Loucy (cell line): Measurements from ENCODE around the gene NELFA.

ENCODE experiments used
- H2AFZ ChIP-seq: fragments of 200-600 bp; sonication (generic); 2 replicates; pipeline ENCODE4 v1.6.0; 2016; ENCODE audit warnings: antibody characterized with exemption, mild to moderate bottlenecking, low read length, moderate library complexity
- H3F3A ChIP-seq: fragments of 200-600 bp; 2 replicates; pipeline ENCODE4 v1.6.0; 2016; ENCODE audit warnings: antibody characterized with exemption, low read depth, mild to moderate bottlenecking
- H3K27me3 ChIP-seq: fragments of 200-600 bp; sonication (generic); 2 replicates; pipeline ENCODE4 v1.6.1; 2014; ENCODE audit warnings: low read length, mild to moderate bottlenecking; ENCODE audit not compliant: insufficient read depth, poor library complexity, severe bottlenecking
- H3K36me3 ChIP-seq: fragments of 200-600 bp; sonication (generic); 2 replicates; pipeline ENCODE4 v1.6.1; 2016; ENCODE audit warnings: low read length; ENCODE audit not compliant: insufficient read depth
- H3K4me1 ChIP-seq: fragments of 200-600 bp; sonication (generic); 2 replicates; pipeline ENCODE4 v1.5.1; 2014; ENCODE audit warnings: low read length, mild to moderate bottlenecking; ENCODE audit not compliant: insufficient read depth, poor library complexity, severe bottlenecking
- H3K4me2 ChIP-seq: fragments of 200-600 bp; sonication (generic); 2 replicates; pipeline ENCODE4 v1.6.0; 2014; ENCODE audit warnings: antibody characterized with exemption, low read length, low read depth, mild to moderate bottlenecking; ENCODE audit not compliant: poor library complexity, severe bottlenecking
- H3K4me3 ChIP-seq: fragments of 200-600 bp; sonication (generic); 2 replicates; pipeline ENCODE4 v1.5.1; 2014; ENCODE audit warnings: low read length, mild to moderate bottlenecking, mixed read lengths; ENCODE audit not compliant: poor library complexity, severe bottlenecking
- H3K79me2 ChIP-seq: fragments of 200-600 bp; sonication (generic); 2 replicates; pipeline ENCODE4 v1.6.1; 2014; ENCODE audit warnings: low read length; ENCODE audit not compliant: insufficient read depth
- H3K9ac ChIP-seq: fragments of 200-600 bp; sonication (generic); 2 replicates; pipeline ENCODE4 v1.6.0; 2014; ENCODE audit warnings: mild to moderate bottlenecking, low read depth, low read length, moderate library complexity; ENCODE audit not compliant: poor library complexity, severe bottlenecking
- H3K9me2 ChIP-seq: fragments of 200-600 bp; sonication (generic); replicated peaks from 2 replicates; pipeline ENCODE4 v1.6.1; 2016; ENCODE audit warnings: low read depth, low read length, mixed read lengths
- H3K9me3 ChIP-seq: fragments of 200-600 bp; sonication (generic); 2 replicates; pipeline ENCODE4 v1.6.1; 2014; ENCODE audit warnings: mild to moderate bottlenecking, antibody characterized with exemption, low read length, low read depth; ENCODE audit not compliant: insufficient read depth
- H4K20me1 ChIP-seq: fragments of 200-600 bp; sonication (generic); 2 replicates; pipeline ENCODE4 v1.6.0; 2014; ENCODE audit warnings: antibody characterized with exemption, low read length, mild to moderate bottlenecking; ENCODE audit not compliant: insufficient read depth, poor library complexity, severe bottlenecking
- CTCF ChIP-seq: fragments of 200-600 bp; sonication (generic); conservative IDR thresholded peaks from 2 replicates; pipeline ENCODE4 v1.5.1; 2014; ENCODE audit warnings: mild to moderate bottlenecking, antibody characterized with exemption, low read length
- EZH2phosphoT487 ChIP-seq: fragments of 200-600 bp; IDR thresholded peaks from 2 replicates; pipeline ENCODE4 v1.6.1; 2018; ENCODE audit warnings: antibody characterized with exemption, mild to moderate bottlenecking, moderate library complexity, borderline replicate concordance

NELFA gene

GRCh38 chr4:1990676-1991075, 18.1 kb downstream of the NELFA start:
- Histone ChIP-seq H3K4me3 (no peak overlapping the region), H3K79me2 (peaks cover 52% of the 10 kb centered on the region), H3K9ac (no peak overlapping the region), H3K4me2 (no peak overlapping the region), H4K20me1 (peaks cover 21% of the 10 kb centered on the region), H3K36me3 (peaks cover 49% of the 10 kb centered on the region; the same call in 1 of the 2 replicates), H3F3A (no peaks in the 10 kb centered on the region), H3K9me3 (no peaks in the 10 kb centered on the region), H3K4me1 (no peaks in the 10 kb centered on the region), H3K27me3 (no peaks in the 10 kb centered on the region), H3K9me2 (no peaks in the 10 kb centered on the region), H2AFZ (no peak overlapping the region)
- no peak for TF ChIP-seq EZH2phosphoT487
- no peak for TF ChIP-seq CTCF

GRCh38 chr4:1990348-1990645, 18.5 kb downstream of the NELFA start:
- Histone ChIP-seq H3K9ac (no peak overlapping the region), H3K9me2 (no peaks in the 10 kb centered on the region), H3K27me3 (no peaks in the 10 kb centered on the region), H3F3A (no peaks in the 10 kb centered on the region), H2AFZ (no peak overlapping the region), H3K4me1 (no peaks in the 10 kb centered on the region), H3K79me2 (peaks cover 48% of the 10 kb centered on the region), H3K4me2 (no peak overlapping the region), H3K36me3 (peaks cover 53% of the 10 kb centered on the region; the same call in 1 of the 2 replicates), H4K20me1 (peaks cover 17% of the 10 kb centered on the region), H3K4me3 (no peak overlapping the region), H3K9me3 (no peaks in the 10 kb centered on the region)
- TF ChIP-seq CTCF: no peak
- no peak for TF ChIP-seq EZH2phosphoT487

- Histone ChIP-seq H3K4me3 (no peak overlapping the region), H2AFZ (no peak overlapping the region), H3F3A (no peaks in the 10 kb centered on the region), H4K20me1 (peaks cover 11% of the 10 kb centered on the region), H3K9ac (no peak overlapping the region), H3K4me1 (no peaks in the 10 kb centered on the region), H3K79me2 (peaks cover 43% of the 10 kb centered on the region), H3K4me2 (no peak overlapping the region), H3K36me3 (peaks cover 59% of the 10 kb centered on the region; the same call in 1 of the 2 replicates), H3K27me3 (no peaks in the 10 kb centered on the region), H3K9me3 (no peaks in the 10 kb centered on the region), H3K9me2 (no peaks in the 10 kb centered on the region)
- TF ChIP-seq EZH2phosphoT487 (no peak), CTCF (no peak)
These were observed 19.0 kb downstream of the NELFA start for GRCh38 chr4:1989533-1990347.
